ENCODE results near the gene LRP1B.
"Not testable (repeated sequence)": the region's sequence is repeated elsewhere in the genome, so short reads cannot be mapped to it uniquely, and the experiment has no call there.

LRP1B gene

DNA sequence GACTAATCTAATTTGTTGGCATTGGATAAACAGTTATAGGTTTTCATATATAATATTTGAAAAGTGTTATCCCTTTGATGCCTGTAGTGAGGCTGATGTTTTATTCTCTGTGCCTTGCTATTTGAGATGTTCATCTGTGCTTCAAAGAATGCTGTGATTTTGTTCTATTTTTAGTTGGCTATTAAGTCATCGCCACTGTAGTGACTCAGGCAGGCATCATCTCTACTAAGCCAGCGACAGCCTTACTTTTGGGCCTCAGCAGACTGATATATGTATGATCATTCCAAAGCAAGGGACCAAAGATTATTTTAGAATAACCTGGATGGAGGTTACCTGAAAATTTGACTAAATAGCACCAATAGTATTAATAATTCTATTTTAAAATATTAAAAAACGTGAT is 1676.1 kb downstream of the LRP1B start:
- Histone ChIP-seq H3K36me3 (ENCODE audit: control insufficient read depth, insufficient read depth, low read length) (no peaks in the 10 kb centered on the region), H2BK5ac (ENCODE audit: low read length) (no peak overlapping the region), H4K5ac (ENCODE audit: low read length) (no peak overlapping the region), H3K79me1 (ENCODE audit: low read length) (no peaks in the 10 kb centered on the region), H3K79me2 (ENCODE audit: control insufficient read depth, insufficient read depth, low read length) (no peaks in the 10 kb centered on the region), H3K27me3 (ENCODE audit: insufficient read depth, low read length, poor library complexity) (no peaks in the 10 kb centered on the region), H3K4me3 (ENCODE audit: low read length) (no peak overlapping the region), H3K56ac (ENCODE audit: low read length) (no peak overlapping the region), H3K4ac (ENCODE audit: low read depth, low read length) (no peak overlapping the region), H3K9ac (ENCODE audit: low read length) (no peak overlapping the region), H2BK15ac (replicated peaks; ENCODE audit: low read depth) (no peak overlapping the region), H4K8ac (ENCODE audit: low read depth, low read length) (no peak overlapping the region), H3K18ac (ENCODE audit: low read length) (no peak overlapping the region), H3K4me2 (ENCODE audit: low read length) (no peak overlapping the region), H3K23ac (ENCODE audit: low read length) (no peak overlapping the region), H3K27ac (ENCODE audit: low read depth, low read length) (no peak overlapping the region), H2BK120ac (ENCODE audit: low read depth, low read length) (no peak overlapping the region), H3K4me1 (ENCODE audit: control insufficient read depth, low read depth, low read length) (no peaks in the 10 kb centered on the region), H2AK5ac (ENCODE audit: low read length) (no peak overlapping the region)
- no CpG with 5 or more reads among the region's 3 CpGs for WGBS (ENCODE audit: extremely low coverage, insufficient coverage, low lambda C conversion rate)
- DNase-seq = no peak

DNA sequence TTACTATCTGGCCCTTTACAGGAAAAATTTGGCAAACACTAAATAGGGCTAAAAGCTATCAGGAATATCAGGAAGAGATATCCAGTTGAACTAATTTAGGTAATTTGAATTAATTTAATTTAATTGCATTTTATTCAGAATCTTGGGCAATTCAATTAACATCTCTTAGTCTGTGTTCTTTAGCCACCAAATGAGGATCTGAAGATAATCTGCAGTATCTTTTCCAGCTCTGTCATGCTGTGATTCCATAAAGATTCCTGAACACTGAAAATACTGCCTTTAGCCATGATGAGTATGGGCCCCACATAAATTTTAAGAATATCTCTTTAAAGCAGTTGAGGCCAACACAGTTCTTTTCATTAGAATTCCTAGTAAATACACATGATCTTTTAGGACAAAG is 1679.5 kb downstream of the LRP1B start:
- Histone ChIP-seq H3K23ac (ENCODE audit: low read length) (no peak overlapping the region), H2BK15ac (replicated peaks; ENCODE audit: low read depth) (no peak overlapping the region), H3K4me3 (ENCODE audit: low read length) (no peak overlapping the region), H4K8ac (ENCODE audit: low read depth, low read length) (no peak overlapping the region), H2BK120ac (ENCODE audit: low read depth, low read length) (no peak overlapping the region), H3K18ac (ENCODE audit: low read length) (no peak overlapping the region), H3K4ac (ENCODE audit: low read depth, low read length) (no peak overlapping the region), H4K5ac (ENCODE audit: low read length) (no peak overlapping the region), H3K27ac (ENCODE audit: low read depth, low read length) (no peak overlapping the region), H2BK5ac (ENCODE audit: low read length) (no peak overlapping the region), H3K36me3 (ENCODE audit: control insufficient read depth, insufficient read depth, low read length) (no peaks in the 10 kb centered on the region), H3K27me3 (ENCODE audit: insufficient read depth, low read length, poor library complexity) (no peaks in the 10 kb centered on the region), H3K79me1 (ENCODE audit: low read length) (no peaks in the 10 kb centered on the region), H3K79me2 (ENCODE audit: control insufficient read depth, insufficient read depth, low read length) (no peaks in the 10 kb centered on the region), H3K56ac (ENCODE audit: low read length) (no peak overlapping the region), H2AK5ac (ENCODE audit: low read length) (no peak overlapping the region), H3K9ac (ENCODE audit: low read length) (no peak overlapping the region), H3K4me1 (ENCODE audit: control insufficient read depth, low read depth, low read length) (no peaks in the 10 kb centered on the region), H3K4me2 (ENCODE audit: low read length) (no peak overlapping the region)
- DNase-seq = no peak

DNA sequence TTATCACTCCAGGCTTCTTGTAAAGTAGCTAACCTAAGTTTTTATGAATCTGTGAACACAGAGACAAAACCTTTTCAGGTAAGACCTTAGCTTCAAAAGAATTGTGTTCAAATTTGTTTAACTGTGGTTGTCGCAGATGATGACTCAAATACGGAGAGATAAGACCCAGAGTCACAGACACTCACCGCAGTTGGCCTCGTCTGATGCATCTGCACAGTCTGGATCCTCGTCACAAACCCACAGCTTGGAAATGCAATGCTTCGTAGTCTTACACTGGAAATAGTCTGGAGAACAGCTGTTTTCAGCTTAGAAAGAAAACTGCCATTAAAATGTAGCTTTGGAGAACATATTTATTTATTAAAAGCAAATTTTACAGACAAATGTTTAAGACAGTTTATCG is 1688.5 kb downstream of the LRP1B start:
- DNase-seq = peak; percentile 29
- no peak overlapping the region for H3K4ac ChIP-seq (ENCODE audit: low read depth, low read length)
- H3K27me3 ChIP-seq (ENCODE audit: insufficient read depth, low read length, poor library complexity) = no peaks in the 10 kb centered on the region
- no peak overlapping the region for H2BK15ac ChIP-seq (replicated peaks; ENCODE audit: low read depth)
- no peak overlapping the region for H3K4me3 ChIP-seq (ENCODE audit: low read length)
- H2BK5ac ChIP-seq (ENCODE audit: low read length) = no peak overlapping the region
- no peak overlapping the region for H2AK5ac ChIP-seq (ENCODE audit: low read length)
- no peak overlapping the region for H2BK120ac ChIP-seq (ENCODE audit: low read depth, low read length)
- H3K79me1 ChIP-seq (ENCODE audit: low read length) = no peaks in the 10 kb centered on the region
- no peak overlapping the region for H3K4me2 ChIP-seq (ENCODE audit: low read length)
- H3K23ac ChIP-seq (ENCODE audit: low read length) = no peak overlapping the region
- no peak overlapping the region for H4K5ac ChIP-seq (ENCODE audit: low read length)
- H3K9ac ChIP-seq (ENCODE audit: low read length) = no peak overlapping the region
- no peaks in the 10 kb centered on the region for H3K79me2 ChIP-seq (ENCODE audit: control insufficient read depth, insufficient read depth, low read length)
- no peak overlapping the region for H3K56ac ChIP-seq (ENCODE audit: low read length)
- no CpG with 5 or more reads among the region's 7 CpGs for WGBS (ENCODE audit: extremely low coverage, insufficient coverage, low lambda C conversion rate)
- H3K36me3 ChIP-seq (ENCODE audit: control insufficient read depth, insufficient read depth, low read length) = no peaks in the 10 kb centered on the region
- no peak overlapping the region for H4K8ac ChIP-seq (ENCODE audit: low read depth, low read length)
- H3K4me1 ChIP-seq (ENCODE audit: control insufficient read depth, low read depth, low read length) = no peaks in the 10 kb centered on the region
- H3K18ac ChIP-seq (ENCODE audit: low read length) = no peak overlapping the region
- no peak overlapping the region for H3K27ac ChIP-seq (ENCODE audit: low read depth, low read length)

DNA sequence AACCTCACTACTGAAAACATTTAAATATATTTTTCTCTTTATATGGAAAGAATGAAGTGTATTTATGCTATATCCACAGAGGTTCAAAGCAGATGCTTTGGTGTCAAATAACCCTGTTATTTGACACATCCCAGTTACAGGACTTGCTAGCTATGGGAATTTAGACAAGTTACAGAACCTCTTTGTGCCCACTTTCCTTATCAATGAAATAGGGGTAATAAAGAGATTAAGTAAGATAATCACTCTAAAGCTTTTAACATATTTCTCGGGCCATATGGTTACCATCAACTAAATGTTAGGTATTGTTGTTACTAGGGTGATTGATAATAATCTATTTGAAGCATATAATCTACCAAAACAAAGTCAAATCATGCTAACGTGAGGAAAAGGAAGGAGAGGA is 1690.0 kb downstream of the LRP1B start:
- no peak overlapping the region for H2BK15ac ChIP-seq (replicated peaks; ENCODE audit: low read depth)
- peak; percentile 63 for DNase-seq
- no peak overlapping the region for H4K5ac ChIP-seq (ENCODE audit: low read length)
- no peaks in the 10 kb centered on the region for H3K79me1 ChIP-seq (ENCODE audit: low read length)
- H4K8ac ChIP-seq (ENCODE audit: low read depth, low read length) = no peak overlapping the region
- H3K56ac ChIP-seq (ENCODE audit: low read length) = no peak overlapping the region
- H3K36me3 ChIP-seq (ENCODE audit: control insufficient read depth, insufficient read depth, low read length) = no peaks in the 10 kb centered on the region
- H3K27me3 ChIP-seq (ENCODE audit: insufficient read depth, low read length, poor library complexity) = no peaks in the 10 kb centered on the region
- no peak overlapping the region for H3K23ac ChIP-seq (ENCODE audit: low read length)
- WGBS (ENCODE audit: extremely low coverage, insufficient coverage, low lambda C conversion rate) = no CpG with 5 or more reads among the region's 2 CpGs
- no peak overlapping the region for H3K4ac ChIP-seq (ENCODE audit: low read depth, low read length)
- H3K18ac ChIP-seq (ENCODE audit: low read length) = no peak overlapping the region
- no peak overlapping the region for H3K4me3 ChIP-seq (ENCODE audit: low read length)
- no peak overlapping the region for H3K27ac ChIP-seq (ENCODE audit: low read depth, low read length)
- H3K79me2 ChIP-seq (ENCODE audit: control insufficient read depth, insufficient read depth, low read length) = no peaks in the 10 kb centered on the region
- H3K9ac ChIP-seq (ENCODE audit: low read length) = no peak overlapping the region
- H2AK5ac ChIP-seq (ENCODE audit: low read length) = no peak overlapping the region
- H3K4me1 ChIP-seq (ENCODE audit: control insufficient read depth, low read depth, low read length) = no peaks in the 10 kb centered on the region
- H3K4me2 ChIP-seq (ENCODE audit: low read length) = no peak overlapping the region
- no peak overlapping the region for H2BK5ac ChIP-seq (ENCODE audit: low read length)
- no peak overlapping the region for H2BK120ac ChIP-seq (ENCODE audit: low read depth, low read length)

DNA sequence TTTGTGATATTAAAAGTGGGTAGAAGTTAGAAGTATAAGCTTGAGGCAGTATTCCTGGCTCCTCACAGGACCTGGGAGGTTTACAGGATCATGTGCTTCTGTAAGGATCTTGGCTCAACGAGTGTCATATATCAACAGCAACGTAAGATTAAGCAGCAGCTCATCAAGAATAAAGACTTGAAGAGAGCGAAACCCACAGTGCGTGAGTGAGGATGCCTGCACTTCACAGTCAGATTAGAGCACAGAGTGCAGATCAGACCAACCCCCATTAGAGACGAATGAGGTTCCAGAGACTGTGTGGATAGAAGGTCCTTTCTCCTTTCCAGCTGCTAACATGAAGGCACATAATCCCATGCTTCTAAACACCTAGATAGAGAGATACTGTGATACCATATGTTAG is 1693.9 kb downstream of the LRP1B start:
- H4K8ac ChIP-seq (ENCODE audit: low read depth, low read length) = no peak overlapping the region
- H3K56ac ChIP-seq (ENCODE audit: low read length) = no peak overlapping the region
- H4K5ac ChIP-seq (ENCODE audit: low read length) = no peak overlapping the region
- H3K4ac ChIP-seq (ENCODE audit: low read depth, low read length) = no peak overlapping the region
- no peak overlapping the region for H3K27ac ChIP-seq (ENCODE audit: low read depth, low read length)
- H3K36me3 ChIP-seq (ENCODE audit: control insufficient read depth, insufficient read depth, low read length) = no peaks in the 10 kb centered on the region
- no peak overlapping the region for H3K18ac ChIP-seq (ENCODE audit: low read length)
- H3K79me1 ChIP-seq (ENCODE audit: low read length) = no peaks in the 10 kb centered on the region
- H2BK5ac ChIP-seq (ENCODE audit: low read length) = no peak overlapping the region
- H3K4me1 ChIP-seq (ENCODE audit: control insufficient read depth, low read depth, low read length) = peaks cover 1% of the 10 kb centered on the region
- H3K79me2 ChIP-seq (ENCODE audit: control insufficient read depth, insufficient read depth, low read length) = no peaks in the 10 kb centered on the region
- no peaks in the 10 kb centered on the region for H3K27me3 ChIP-seq (ENCODE audit: insufficient read depth, low read length, poor library complexity)
- H2AK5ac ChIP-seq (ENCODE audit: low read length) = no peak overlapping the region
- H3K4me2 ChIP-seq (ENCODE audit: low read length) = no peak overlapping the region
- WGBS (ENCODE audit: extremely low coverage, insufficient coverage, low lambda C conversion rate) = no CpG with 5 or more reads among the region's 5 CpGs
- H3K4me3 ChIP-seq (ENCODE audit: low read length) = no peak overlapping the region
- peak; percentile 49 for DNase-seq
- no peak overlapping the region for H2BK15ac ChIP-seq (replicated peaks; ENCODE audit: low read depth)
- H2BK120ac ChIP-seq (ENCODE audit: low read depth, low read length) = no peak overlapping the region
- H3K9ac ChIP-seq (ENCODE audit: low read length) = no peak overlapping the region
- H3K23ac ChIP-seq (ENCODE audit: low read length) = no peak overlapping the region

DNA sequence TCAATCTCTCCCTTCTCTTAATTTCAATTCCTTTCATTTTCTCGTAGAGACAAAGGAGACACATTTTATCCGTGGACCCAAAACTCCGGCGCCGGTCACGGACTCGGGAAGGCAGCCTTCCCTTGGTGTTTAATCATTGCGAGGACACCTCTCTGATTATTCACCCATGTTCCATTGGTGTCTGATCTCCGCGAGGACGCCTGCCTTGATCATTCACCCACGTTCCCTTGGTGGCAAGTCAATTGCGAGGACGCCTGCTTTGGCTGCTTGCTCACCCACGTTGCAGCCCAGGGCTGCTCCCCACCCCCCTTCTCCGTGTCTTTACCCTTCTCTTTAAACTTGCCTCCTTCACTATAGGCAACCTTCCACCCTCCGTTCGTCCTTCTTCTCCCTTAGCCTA is 1703.8 kb downstream of the LRP1B start:
- WGBS (ENCODE audit: extremely low coverage, insufficient coverage, low lambda C conversion rate) = no CpG with 5 or more reads among the region's 18 CpGs
- not testable (repeated sequence) for H2BK120ac ChIP-seq (ENCODE audit: low read depth, low read length)

More for the DNA sequence above, 1703.8 kb downstream of the LRP1B start:
- not testable (repeated sequence) for H2AK5ac ChIP-seq (ENCODE audit: low read length); H3K79me1 ChIP-seq (ENCODE audit: low read length); H3K4ac ChIP-seq (ENCODE audit: low read depth, low read length); H2BK15ac ChIP-seq (replicated peaks; ENCODE audit: low read depth); H3K79me2 ChIP-seq (ENCODE audit: control insufficient read depth, insufficient read depth, low read length); H3K4me3 ChIP-seq (ENCODE audit: low read length); H3K4me1 ChIP-seq (ENCODE audit: control insufficient read depth, low read depth, low read length); H3K9ac ChIP-seq (ENCODE audit: low read length); H4K5ac ChIP-seq (ENCODE audit: low read length); H3K4me2 ChIP-seq (ENCODE audit: low read length); H4K8ac ChIP-seq (ENCODE audit: low read depth, low read length); H2BK5ac ChIP-seq (ENCODE audit: low read length); H3K27ac ChIP-seq (ENCODE audit: low read depth, low read length); H3K18ac ChIP-seq (ENCODE audit: low read length); H3K36me3 ChIP-seq (ENCODE audit: control insufficient read depth, insufficient read depth, low read length); H3K27me3 ChIP-seq (ENCODE audit: insufficient read depth, low read length, poor library complexity); H3K23ac ChIP-seq (ENCODE audit: low read length); DNase-seq
- H3K56ac ChIP-seq (ENCODE audit: low read length) = peak overlapping the region; percentile 42
